ENCODE data around the gene ZNF865.

DNA sequence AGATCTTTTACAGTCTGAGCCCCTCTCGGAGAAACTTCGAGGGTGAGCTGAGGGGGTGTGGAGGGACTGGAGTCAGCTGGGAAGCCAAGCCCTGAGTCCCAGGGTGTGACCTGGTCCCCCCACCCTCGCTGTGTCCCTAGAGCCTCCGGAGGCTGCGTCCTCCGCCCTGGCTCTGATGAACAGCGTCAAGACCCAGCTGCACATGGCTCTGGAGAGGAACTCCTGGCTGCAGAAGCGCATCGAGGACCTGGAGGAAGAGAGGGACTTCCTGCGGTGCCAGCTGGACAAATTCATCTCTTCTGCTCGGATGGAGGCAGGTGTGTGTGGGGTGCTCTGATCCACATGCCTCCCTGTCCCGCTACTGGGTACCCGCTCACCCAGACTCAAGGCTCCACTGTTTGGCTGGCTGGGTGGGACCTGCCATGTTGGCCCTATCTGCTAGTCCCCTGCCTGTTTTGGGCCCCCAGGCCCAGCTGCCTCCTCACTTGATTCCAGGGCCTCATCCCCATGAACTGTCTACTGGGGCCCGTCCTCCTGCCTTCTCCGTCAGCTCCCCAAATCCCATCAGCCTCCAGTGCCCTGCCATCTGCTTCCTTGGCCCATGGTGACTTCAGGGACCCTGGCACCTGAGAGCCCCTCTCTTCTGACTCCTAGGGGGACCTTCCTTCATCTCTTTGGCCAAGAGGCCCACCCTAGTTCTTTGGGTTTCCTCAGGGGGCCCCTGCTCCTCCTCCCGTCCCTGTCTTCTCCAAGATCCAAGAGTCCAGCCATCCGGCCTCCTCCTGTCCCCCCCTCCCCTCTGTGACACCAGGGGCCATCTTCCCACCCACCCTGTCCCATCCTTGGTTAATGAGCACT lies 44.0 kb downstream of the ZNF865 start:
- TF ChIP-seq SIN3A (IDR thresholded peaks at IDR 0.05; ENCODE audit: borderline replicate concordance, insufficient read depth, low read length): no peak
- TF ChIP-seq POLR2AphosphoS5 (IDR thresholded peaks at IDR 0.05; ENCODE audit: low read depth, low read length): no peak

All from PFSK-1 (cell line).